Astrocyte (in vitro differentiated cells and primary cell): ENCODE measurements around the gene SLC25A17.

Experiments used
- EZH2 ChIP-seq: IDR thresholded peaks from 2 replicates; pipeline ENCODE4 v1.6.1; 2012; ENCODE audit warnings: mild to moderate bottlenecking, low read length, inconsistent platforms; ENCODE audit not compliant: insufficient read depth
- TF ChIP-seq, protein P1 (sequence below): IDR thresholded peaks from 2 replicates; pipeline ENCODE4 v1.5.1; 2011; ENCODE audit warnings: low read depth, mild to moderate bottlenecking, inconsistent platforms, low read length, moderate library complexity; ENCODE audit not compliant: insufficient read depth

DNA sequence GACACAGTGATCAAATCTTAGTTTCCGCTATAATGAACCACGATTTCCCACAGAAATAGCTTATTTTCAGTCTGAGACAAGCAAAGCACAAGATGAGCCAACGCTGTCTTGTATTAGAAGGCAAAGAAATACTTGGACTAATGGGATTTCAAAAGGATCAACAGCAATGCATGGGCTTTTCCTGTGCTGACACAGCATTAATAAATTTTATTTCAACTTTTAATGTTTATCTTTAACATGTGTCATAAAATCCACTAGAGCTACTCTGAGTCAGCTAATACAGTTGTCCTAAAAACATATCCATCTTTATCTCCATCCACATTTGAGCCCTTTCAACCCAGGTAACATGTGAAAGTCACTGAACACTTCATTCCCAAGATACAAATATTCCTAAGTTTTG lies 15.5 kb upstream of the SLC25A17 start:
- TF ChIP-seq, protein P1, sequence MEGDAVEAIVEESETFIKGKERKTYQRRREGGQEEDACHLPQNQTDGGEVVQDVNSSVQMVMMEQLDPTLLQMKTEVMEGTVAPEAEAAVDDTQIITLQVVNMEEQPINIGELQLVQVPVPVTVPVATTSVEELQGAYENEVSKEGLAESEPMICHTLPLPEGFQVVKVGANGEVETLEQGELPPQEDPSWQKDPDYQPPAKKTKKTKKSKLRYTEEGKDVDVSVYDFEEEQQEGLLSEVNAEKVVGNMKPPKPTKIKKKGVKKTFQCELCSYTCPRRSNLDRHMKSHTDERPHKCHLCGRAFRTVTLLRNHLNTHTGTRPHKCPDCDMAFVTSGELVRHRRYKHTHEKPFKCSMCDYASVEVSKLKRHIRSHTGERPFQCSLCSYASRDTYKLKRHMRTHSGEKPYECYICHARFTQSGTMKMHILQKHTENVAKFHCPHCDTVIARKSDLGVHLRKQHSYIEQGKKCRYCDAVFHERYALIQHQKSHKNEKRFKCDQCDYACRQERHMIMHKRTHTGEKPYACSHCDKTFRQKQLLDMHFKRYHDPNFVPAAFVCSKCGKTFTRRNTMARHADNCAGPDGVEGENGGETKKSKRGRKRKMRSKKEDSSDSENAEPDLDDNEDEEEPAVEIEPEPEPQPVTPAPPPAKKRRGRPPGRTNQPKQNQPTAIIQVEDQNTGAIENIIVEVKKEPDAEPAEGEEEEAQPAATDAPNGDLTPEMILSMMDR = no peak
- no peak for TF ChIP-seq EZH2
